PC-9 (cell line): ENCODE measurements around the gene TGFBR2. TPM values are rescaled to one million over a fixed set of nuclear protein-coding genes. Genes with fewer than 3 reads are reported as not detected.

ENCODE experiments used
- BruUV-seq: library from RNA; stranded (reverse); fragments of 400-500 nt; replicated peaks from 2 replicates; lab custom pipeline; 2021; lab: Mats Ljungman, UMichigan
- CTCF ChIA-PET: fragments of 300-600 bp; sonication (Branson Sonifier 250); formaldehyde crosslinking; loops from one replicate; lab custom pipeline; 2022; ENCODE audit warnings: antibody characterized with exemption; lab: Charles Lee
- POLR2A ChIA-PET: fragments of 300-600 bp; sonication (Branson Sonifier 250); formaldehyde crosslinking; loops from one replicate; lab custom pipeline; 2022; ENCODE audit warnings: antibody characterized with exemption; ENCODE audit not compliant: unreplicated experiment; lab: Charles Lee
- DNase-seq, 2 experiments: peaks; one replicate each; pipeline versions ENCODE4 v3.0.0 to v3.0.0-alpha.2; 2015 to 2022; ENCODE audit warnings: mixed read lengths in 1 of 2
- H2AFZ ChIP-seq: fragments of 200-600 bp; sonication (generic); 2 replicates; pipeline ENCODE4 v1.8.1; 2017; ENCODE audit warnings: antibody characterized with exemption
- H3F3A ChIP-seq: fragments of 200-600 bp; sonication (generic); 2 replicates; pipeline ENCODE4 v1.8.1; 2017; ENCODE audit warnings: antibody characterized with exemption, mild to moderate bottlenecking, low read depth; ENCODE audit not compliant: insufficient read depth
- H3K27ac ChIP-seq: fragments of 200-600 bp; sonication (generic); 2 replicates; pipeline ENCODE4 v1.6.1; 2016; ENCODE audit warnings: mixed run types
- H3K27me3 ChIP-seq: fragments of 200-600 bp; sonication (generic); 2 replicates; pipeline ENCODE4 v1.6.1; 2016; ENCODE audit warnings: low read depth, mixed run types; ENCODE audit not compliant: insufficient read depth
- H3K36me3 ChIP-seq: fragments of 200-600 bp; sonication (generic); 2 replicates; pipeline ENCODE4 v1.6.1; 2016; ENCODE audit warnings: low read depth, mixed run types
- H3K4me1 ChIP-seq: fragments of 200-600 bp; sonication (generic); replicated peaks from 2 replicates; pipeline ENCODE4 v1.6.1; 2016; ENCODE audit warnings: mixed run types; ENCODE audit not compliant: insufficient read depth
- H3K4me2 ChIP-seq: fragments of 200-600 bp; sonication (generic); 2 replicates; pipeline ENCODE4 v1.6.1; 2017; ENCODE audit warnings: mixed run types
- H3K4me3 ChIP-seq: fragments of 200-600 bp; sonication (generic); 2 replicates; pipeline ENCODE4 v1.6.1; 2016; ENCODE audit warnings: mixed run types
- H3K79me2 ChIP-seq: fragments of 200-600 bp; sonication (generic); 2 replicates; pipeline ENCODE4 v1.6.1; 2017; ENCODE audit warnings: low read depth, mixed run types
- H3K9me2 ChIP-seq: fragments of 200-600 bp; sonication (generic); 2 replicates; pipeline ENCODE4 v1.8.1; 2017; ENCODE audit warnings: mild to moderate bottlenecking; ENCODE audit not compliant: insufficient read depth
- H3K9me3 ChIP-seq: fragments of 200-600 bp; sonication (generic); 2 replicates; pipeline ENCODE4 v1.8.1; 2016; ENCODE audit warnings: low read depth; ENCODE audit not compliant: insufficient read depth
- H4K20me1 ChIP-seq: fragments of 200-600 bp; sonication (generic); 2 replicates; pipeline ENCODE4 v1.8.1; 2017; ENCODE audit not compliant: insufficient read depth
- EZH2 ChIP-seq: fragments of 200-600 bp; sonication (generic); IDR thresholded peaks from 2 replicates; pipeline ENCODE4 v1.8.0; 2017; ENCODE audit warnings: antibody characterized with exemption, low read depth
- intact Hi-C: fragments of 100-400 bp; cut with micrococcal nuclease; formaldehyde crosslinking; loops from one replicate; pipeline ENCODE4 v1.10.0; 2022; ENCODE audit not compliant: unreplicated experiment
- total RNA-seq: library from RNA; stranded (reverse); gene quantifications from 2 replicates; pipeline ENCODE4 v1.2.3, GENCODE V29; 2021
- TF ChIP-seq, protein P1 (sequence below): fragments of 200-600 bp; sonication (generic); conservative IDR thresholded peaks from 2 replicates; pipeline ENCODE4 v1.6.1; 2017; ENCODE audit warnings: mixed run types, antibody characterized with exemption, mild to moderate bottlenecking, moderate library complexity

TGFBR2 gene
- total RNA-seq, 1 experiment from 2014 or later, result 33.6 TPM

DNA sequence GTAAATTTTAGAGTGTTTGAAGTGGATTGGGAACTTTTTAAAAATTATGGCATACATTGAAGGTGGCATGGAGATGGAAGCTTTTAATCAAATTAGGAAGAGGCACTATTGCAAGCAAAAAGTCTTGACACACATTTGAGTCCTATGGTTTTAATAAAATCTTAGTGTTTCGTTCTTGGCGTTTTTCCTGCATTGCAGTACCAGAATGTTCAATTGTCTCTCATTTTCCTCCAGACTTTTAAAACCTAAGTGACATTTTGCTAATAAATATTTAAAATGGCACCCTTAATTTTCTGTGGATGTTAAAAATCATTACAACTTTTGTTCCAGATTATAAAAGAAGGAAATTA is 2.2 kb downstream of the TGFBR2 start:
- ChIA-PET CTCF (no interaction called here), POLR2A (no interaction called here)
- Histone ChIP-seq H3K36me3 (no peaks in the 10 kb centered on the region), H2AFZ (no peak overlapping the region), H3K27me3 (no peaks in the 10 kb centered on the region), H3K9me2 (no peaks in the 10 kb centered on the region), H4K20me1 (no peaks in the 10 kb centered on the region), H3K4me2 (peak overlapping the region; percentile 58), H3F3A (0 out of 2 replicates have a peak, but pooled peaks cover 7% of the 10 kb centered on the region), H3K9me3 (no peaks in the 10 kb centered on the region), H3K79me2 (peaks cover 60% of the 10 kb centered on the region), H3K27ac (no peak overlapping the region), H3K4me3 (no peak overlapping the region; the same call in 1 of the 2 replicates), H3K4me1 (peaks cover 33% of the 10 kb centered on the region)
- intact Hi-C loops, result loop anchor here (5.0 kb wide), 1 partner anchor 266 kb away; no protein-coding TSS in a partner anchor
- DNase-seq, result no peak
- BruUV-seq, result no TSS peak
- no peak for TF ChIP-seq EZH2
- TF ChIP-seq, protein P1, sequence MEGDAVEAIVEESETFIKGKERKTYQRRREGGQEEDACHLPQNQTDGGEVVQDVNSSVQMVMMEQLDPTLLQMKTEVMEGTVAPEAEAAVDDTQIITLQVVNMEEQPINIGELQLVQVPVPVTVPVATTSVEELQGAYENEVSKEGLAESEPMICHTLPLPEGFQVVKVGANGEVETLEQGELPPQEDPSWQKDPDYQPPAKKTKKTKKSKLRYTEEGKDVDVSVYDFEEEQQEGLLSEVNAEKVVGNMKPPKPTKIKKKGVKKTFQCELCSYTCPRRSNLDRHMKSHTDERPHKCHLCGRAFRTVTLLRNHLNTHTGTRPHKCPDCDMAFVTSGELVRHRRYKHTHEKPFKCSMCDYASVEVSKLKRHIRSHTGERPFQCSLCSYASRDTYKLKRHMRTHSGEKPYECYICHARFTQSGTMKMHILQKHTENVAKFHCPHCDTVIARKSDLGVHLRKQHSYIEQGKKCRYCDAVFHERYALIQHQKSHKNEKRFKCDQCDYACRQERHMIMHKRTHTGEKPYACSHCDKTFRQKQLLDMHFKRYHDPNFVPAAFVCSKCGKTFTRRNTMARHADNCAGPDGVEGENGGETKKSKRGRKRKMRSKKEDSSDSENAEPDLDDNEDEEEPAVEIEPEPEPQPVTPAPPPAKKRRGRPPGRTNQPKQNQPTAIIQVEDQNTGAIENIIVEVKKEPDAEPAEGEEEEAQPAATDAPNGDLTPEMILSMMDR, result no peak

DNA sequence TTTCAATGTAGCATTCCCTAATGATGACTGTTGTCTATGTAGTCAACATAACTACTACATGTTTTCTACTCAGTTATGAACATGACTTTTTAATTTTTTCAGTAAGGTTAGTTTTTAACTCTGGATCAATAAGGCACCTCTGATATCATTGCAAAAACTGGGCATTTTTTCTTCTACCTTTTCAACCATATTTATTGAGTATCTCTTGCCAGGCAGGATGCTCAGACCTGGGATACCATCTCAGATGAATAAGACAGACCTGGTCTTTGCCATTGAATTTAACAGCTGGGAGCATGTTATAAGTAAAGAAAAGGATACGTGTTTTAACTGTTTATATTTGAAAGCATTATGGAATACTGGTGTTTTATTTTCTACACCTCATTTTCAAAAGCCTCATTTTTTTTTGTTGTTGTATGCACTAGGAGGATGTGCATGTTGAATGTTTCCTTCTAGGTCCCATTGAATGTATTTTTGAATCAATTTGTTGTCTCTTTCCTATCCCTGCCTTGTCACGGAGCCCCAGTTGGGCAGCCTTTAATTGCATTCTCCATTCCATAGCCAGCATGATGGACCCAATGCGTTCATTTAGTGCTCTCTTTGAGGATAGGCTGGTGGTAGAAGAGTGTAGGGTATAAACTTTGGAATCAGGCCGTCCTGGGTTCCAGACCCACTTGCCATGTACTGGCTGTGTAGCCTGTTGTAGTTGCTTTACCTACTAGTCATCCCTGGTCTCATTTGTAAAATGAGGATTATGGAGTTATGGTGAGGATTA is 3.7 kb downstream of the TGFBR2 start:
- Histone ChIP-seq H3K9me2 (no peaks in the 10 kb centered on the region), H4K20me1 (no peaks in the 10 kb centered on the region), H3K4me1 (peaks cover 31% of the 10 kb centered on the region), H3K27me3 (no peaks in the 10 kb centered on the region), H2AFZ (no peak overlapping the region), H3K4me2 (peak overlapping the region; percentile 58; the same call in 1 of the 2 replicates), H3K79me2 (peaks cover 73% of the 10 kb centered on the region), H3K36me3 (no peaks in the 10 kb centered on the region), H3F3A (0 out of 2 replicates have a peak, but pooled peaks cover 7% of the 10 kb centered on the region), H3K9me3 (no peaks in the 10 kb centered on the region), H3K27ac (no peak overlapping the region), H3K4me3 (no peak overlapping the region)
- ChIA-PET CTCF (no interaction called here), POLR2A (no interaction called here)
- no TSS peak for BruUV-seq
- TF ChIP-seq EZH2, result no peak
- TF ChIP-seq, protein P1, result no peak
- no peak for DNase-seq
- intact Hi-C loops, result loop anchor here (5.0 kb wide), 1 partner anchor 268 kb away; no protein-coding TSS in a partner anchor

DNA sequence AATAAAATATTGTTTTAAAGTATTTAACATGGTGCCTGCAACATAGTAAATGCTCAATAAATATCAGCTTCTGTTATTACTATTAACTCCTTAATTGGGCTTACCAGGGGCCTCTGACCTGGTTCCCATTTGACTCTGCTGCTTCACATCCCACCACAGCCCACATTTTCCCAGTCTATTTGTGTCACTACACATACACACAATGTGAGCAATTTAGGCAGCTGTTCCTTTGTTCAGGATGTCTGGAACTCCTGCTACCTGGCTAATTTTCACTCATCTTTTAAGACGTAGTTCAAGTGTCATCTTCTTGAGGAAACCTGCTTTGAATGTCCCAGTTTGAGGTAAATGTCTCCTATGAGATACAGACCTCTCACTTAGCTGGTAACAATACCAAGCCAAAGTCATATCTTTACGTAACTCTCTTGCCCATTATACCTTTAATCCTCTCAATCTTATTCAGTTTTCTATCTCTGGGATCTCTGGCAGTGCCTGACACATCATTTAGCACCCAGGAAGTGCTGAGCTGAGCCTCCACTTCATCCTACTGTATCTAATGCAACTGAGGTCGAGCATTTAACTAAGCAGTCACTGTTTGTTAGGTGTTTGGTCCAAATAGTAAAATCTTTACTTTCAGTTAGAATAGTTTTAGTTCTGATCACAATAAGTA is 4.4 kb downstream of the TGFBR2 start:
- no peak for DNase-seq
- H3K9me2 ChIP-seq, result no peaks in the 10 kb centered on the region
- H3K27ac ChIP-seq, result no peak overlapping the region
- H3K36me3 ChIP-seq, result no peaks in the 10 kb centered on the region
- H3K4me1 ChIP-seq, result peaks cover 24% of the 10 kb centered on the region
- TF ChIP-seq, protein P1, result no peak
- TF ChIP-seq EZH2, result no peak
- H3K79me2 ChIP-seq, result peaks cover 81% of the 10 kb centered on the region
- H3K9me3 ChIP-seq, result no peaks in the 10 kb centered on the region
- H3K27me3 ChIP-seq, result no peaks in the 10 kb centered on the region
- H3F3A ChIP-seq, result 0 out of 2 replicates have a peak, but pooled peaks cover 2% of the 10 kb centered on the region
- CTCF ChIA-PET, result no interaction called here
- H4K20me1 ChIP-seq, result no peaks in the 10 kb centered on the region
- intact Hi-C loops, result no loop called here
- no peak overlapping the region for H3K4me3 ChIP-seq
- no peak overlapping the region for H2AFZ ChIP-seq
- BruUV-seq, result no TSS peak
- H3K4me2 ChIP-seq, result no peak overlapping the region
- POLR2A ChIA-PET, result no interaction called here
